ENCODE results near the gene EIF4E1B. TPM values are rescaled to one million over a fixed set of nuclear protein-coding genes. Genes with fewer than 3 reads are reported as not detected.
A peak's percentile ranks its signal among the peaks of the same experiment; 100 is the strongest.

EIF4E1B gene
- total RNA-seq, 2 experiments from 2014 or later, result not detected

- POLR2A ChIA-PET, result no interaction called here
- intact Hi-C loops (cut with DNase I, micrococcal nuclease), result no loop called here
- H3K27ac Mint-ChIP-seq, result no peak overlapping the region
- peaks cover 52% of the 10 kb centered on the region for H3K27me3 Mint-ChIP-seq
- no peaks in the 10 kb centered on the region for H3K9me3 Mint-ChIP-seq (ENCODE audit: low read depth)
- DNase-seq (no peak), ATAC-seq (no peak)
- CTCF ChIA-PET, result interaction anchor here (0.6 to 2.1 kb wide), 3 partner anchors 18 to 1262 kb away, joined by 3 to 9 read pairs (median 3); partner anchors contain the start of gene TSPAN17
- no peaks in the 10 kb centered on the region for H3K36me3 Mint-ChIP-seq (ENCODE audit: low read depth)
- H3K4me3 Mint-ChIP-seq, result no peak overlapping the region
- H3K4me1 Mint-ChIP-seq, result peaks cover 9% of the 10 kb centered on the region
These were observed 1.1 kb upstream of the EIF4E1B start for GRCh38 chr5:176629317-176629852.

GRCh38 chr5:176630681-176631222, 277 bp downstream of the EIF4E1B start:
- peaks cover 58% of the 10 kb centered on the region for H3K27me3 Mint-ChIP-seq
- ChIA-PET CTCF (interaction anchor here (0.7 to 2.1 kb wide), 7 partner anchors 12 to 453 kb away, joined by 3 to 9 read pairs (median 3); partner anchors contain the start of gene TSPAN17), POLR2A (no interaction called here)
- intact Hi-C loops (cut with DNase I, micrococcal nuclease), result loop anchor here in 1 of 2 experiments (1.0 kb wide), 2 partner anchors 11 to 17 kb away; partner anchors contain the start of gene TSPAN17
- H3K9me3 Mint-ChIP-seq (ENCODE audit: low read depth), result no peaks in the 10 kb centered on the region
- peak overlapping the region; percentile 13 for H3K4me3 Mint-ChIP-seq
- no peaks in the 10 kb centered on the region for H3K36me3 Mint-ChIP-seq (ENCODE audit: low read depth)
- H3K27ac Mint-ChIP-seq, result no peak overlapping the region
- H3K4me1 Mint-ChIP-seq, result peaks cover 9% of the 10 kb centered on the region
- DNase-seq, result no peak
- no peak for ATAC-seq

- POLR2A ChIA-PET, result no interaction called here
- no peak for ATAC-seq
- no peak overlapping the region for H3K4me3 Mint-ChIP-seq
- CTCF ChIA-PET, result interaction anchor here (0.6 to 2.1 kb wide), 3 partner anchors 13 to 94 kb away, joined by 3 to 9 read pairs (median 3); no protein-coding TSS in a partner anchor
- H3K36me3 Mint-ChIP-seq (ENCODE audit: low read depth), result no peaks in the 10 kb centered on the region
- H3K27me3 Mint-ChIP-seq, result peaks cover 53% of the 10 kb centered on the region
- intact Hi-C loops (cut with DNase I, micrococcal nuclease), result no loop called here
- peaks cover 9% of the 10 kb centered on the region for H3K4me1 Mint-ChIP-seq
- H3K9me3 Mint-ChIP-seq (ENCODE audit: low read depth), result no peaks in the 10 kb centered on the region
- no peak overlapping the region for H3K27ac Mint-ChIP-seq
- no peak for DNase-seq
These were observed 1.1 kb downstream of the EIF4E1B start for GRCh38 chr5:176631383-176632200.

- CTCF ChIA-PET, result no interaction called here
- Mint-ChIP-seq H3K4me1 (peaks cover 9% of the 10 kb centered on the region), H3K4me3 (no peak overlapping the region), H3K36me3 (ENCODE audit: low read depth) (no peaks in the 10 kb centered on the region), H3K27me3 (peaks cover 50% of the 10 kb centered on the region), H3K27ac (no peak overlapping the region), H3K9me3 (ENCODE audit: low read depth) (no peaks in the 10 kb centered on the region)
- ATAC-seq (no peak), DNase-seq (no peak)
- intact Hi-C loops (cut with DNase I, micrococcal nuclease), result no loop called here
- POLR2A ChIA-PET, result no interaction called here
These were observed 2.3 kb downstream of the EIF4E1B start for GRCh38 chr5:176632745-176633144.

GRCh38 chr5:176633598-176633997, 3.1 kb downstream of the EIF4E1B start:
- ATAC-seq (no peak), DNase-seq (no peak)
- Mint-ChIP-seq H3K27ac (no peak overlapping the region), H3K4me3 (no peak overlapping the region), H3K4me1 (peaks cover 9% of the 10 kb centered on the region), H3K27me3 (peaks cover 49% of the 10 kb centered on the region), H3K36me3 (ENCODE audit: low read depth) (no peaks in the 10 kb centered on the region), H3K9me3 (ENCODE audit: low read depth) (no peaks in the 10 kb centered on the region)
- ChIA-PET CTCF (interaction anchor here (0.7 kb wide), 1 partner anchor 24 kb away, joined by 3 read pairs; no protein-coding TSS in a partner anchor), POLR2A (no interaction called here)
- intact Hi-C loops (cut with DNase I, micrococcal nuclease), result no loop called here

GRCh38 chr5:176636426-176636825, 6.0 kb downstream of the EIF4E1B start:
- intact Hi-C loops (cut with DNase I, micrococcal nuclease), result no loop called here
- DNase-seq, result no peak
- ChIA-PET CTCF (no interaction called here), POLR2A (no interaction called here)
- peaks cover 2% of the 10 kb centered on the region for H3K4me1 Mint-ChIP-seq
- H3K36me3 Mint-ChIP-seq (ENCODE audit: low read depth), result no peaks in the 10 kb centered on the region
- H3K9me3 Mint-ChIP-seq (ENCODE audit: low read depth), result no peaks in the 10 kb centered on the region
- no peak overlapping the region for H3K4me3 Mint-ChIP-seq
- peaks cover 36% of the 10 kb centered on the region for H3K27me3 Mint-ChIP-seq
- H3K27ac Mint-ChIP-seq, result no peak overlapping the region
- ATAC-seq, result no peak

GRCh38 chr5:176637556-176637955, 7.1 kb downstream of the EIF4E1B start:
- Mint-ChIP-seq H3K4me1 (peaks cover 2% of the 10 kb centered on the region), H3K27me3 (peaks cover 26% of the 10 kb centered on the region), H3K9me3 (ENCODE audit: low read depth) (no peaks in the 10 kb centered on the region), H3K36me3 (ENCODE audit: low read depth) (no peaks in the 10 kb centered on the region), H3K27ac (no peak overlapping the region), H3K4me3 (no peak overlapping the region)
- intact Hi-C loops (cut with DNase I, micrococcal nuclease), result no loop called here
- no peak for DNase-seq
- no peak for ATAC-seq
- POLR2A ChIA-PET, result no interaction called here
- CTCF ChIA-PET, result no interaction called here

- peaks cover 2% of the 10 kb centered on the region for H3K4me1 Mint-ChIP-seq
- intact Hi-C loops (cut with DNase I, micrococcal nuclease), result no loop called here
- no peak overlapping the region for H3K4me3 Mint-ChIP-seq
- ATAC-seq, result no peak
- no peaks in the 10 kb centered on the region for H3K9me3 Mint-ChIP-seq (ENCODE audit: low read depth)
- H3K27me3 Mint-ChIP-seq, result peaks cover 22% of the 10 kb centered on the region
- H3K36me3 Mint-ChIP-seq (ENCODE audit: low read depth), result no peaks in the 10 kb centered on the region
- CTCF ChIA-PET, result interaction anchor here (0.7 kb wide), 1 partner anchor 91 kb away, joined by 3 read pairs; no protein-coding TSS in a partner anchor
- no peak overlapping the region for H3K27ac Mint-ChIP-seq
- POLR2A ChIA-PET, result no interaction called here
- no peak for DNase-seq
These were observed 8.0 kb downstream of the EIF4E1B start for GRCh38 chr5:176638437-176638836.

GRCh38 chr5:176639208-176639607, 8.7 kb downstream of the EIF4E1B start:
- intact Hi-C loops (cut with DNase I, micrococcal nuclease), result no loop called here
- no peak for ATAC-seq
- no peak overlapping the region for H3K27ac Mint-ChIP-seq
- H3K27me3 Mint-ChIP-seq, result peaks cover 14% of the 10 kb centered on the region
- no peaks in the 10 kb centered on the region for H3K36me3 Mint-ChIP-seq (ENCODE audit: low read depth)
- H3K4me1 Mint-ChIP-seq, result no peaks in the 10 kb centered on the region
- no peak for DNase-seq
- CTCF ChIA-PET, result no interaction called here
- H3K4me3 Mint-ChIP-seq, result no peak overlapping the region
- POLR2A ChIA-PET, result no interaction called here
- H3K9me3 Mint-ChIP-seq (ENCODE audit: low read depth), result no peaks in the 10 kb centered on the region

GRCh38 chr5:176639981-176640380, 9.5 kb downstream of the EIF4E1B start:
- no peaks in the 10 kb centered on the region for H3K4me1 Mint-ChIP-seq
- intact Hi-C loops (cut with DNase I, micrococcal nuclease), result no loop called here
- ChIA-PET CTCF (no interaction called here), POLR2A (no interaction called here)
- H3K27me3 Mint-ChIP-seq, result peaks cover 10% of the 10 kb centered on the region
- no peaks in the 10 kb centered on the region for H3K36me3 Mint-ChIP-seq (ENCODE audit: low read depth)
- DNase-seq, result no peak
- no peak overlapping the region for H3K27ac Mint-ChIP-seq
- no peaks in the 10 kb centered on the region for H3K9me3 Mint-ChIP-seq (ENCODE audit: low read depth)
- ATAC-seq, result no peak
- H3K4me3 Mint-ChIP-seq, result no peak overlapping the region

GRCh38 chr5:176640616-176641015, 10.1 kb downstream of the EIF4E1B start:
- POLR2A ChIA-PET, result no interaction called here
- intact Hi-C loops (cut with DNase I, micrococcal nuclease), result no loop called here
- no peak for ATAC-seq

More at GRCh38 chr5:176640616-176641015, 10.1 kb downstream of the EIF4E1B start:
- CTCF ChIA-PET, result no interaction called here
- Mint-ChIP-seq H3K4me1 (no peaks in the 10 kb centered on the region), H3K27ac (no peak overlapping the region), H3K9me3 (ENCODE audit: low read depth) (no peaks in the 10 kb centered on the region), H3K36me3 (ENCODE audit: low read depth) (no peaks in the 10 kb centered on the region), H3K27me3 (peaks cover 4% of the 10 kb centered on the region), H3K4me3 (no peak overlapping the region)
- no peak for DNase-seq
